ENCODE data around the gene FSCN2. TPM values are rescaled to one million over a fixed set of nuclear protein-coding genes. Genes with fewer than 3 reads are reported as not detected.

The FSCN2 gene
- total and polyA plus RNA-seq, 2 experiments from 2014 or later: 0.13 to 1.6 TPM

GRCh38 chr17:81503619-81504018 is 24.6 kb upstream of the FSCN2 start (continued):
- TF ChIP-seq ZNF331 (CRISPR knock-in tag; IDR thresholded peaks at IDR 0.05; ENCODE audit: low read depth) (no peak), EZH2phosphoT487 (IDR thresholded peaks at IDR 0.05; ENCODE audit: unreplicated experiment) (no peak), STAT1 (IDR thresholded peaks at IDR 0.05; ENCODE audit: unreplicated experiment) (no peak), POLR2AphosphoS5 (IDR thresholded peaks at IDR 0.05; ENCODE audit: low read depth) (no peak), CREB1 (CRISPR knock-in tag; IDR thresholded peaks at IDR 0.05; ENCODE audit: low read depth) (no peak)

- Mint-ChIP-seq H3K4me3 (peak overlapping the region; percentile 98), H3K4me1 (peaks cover 20% of the 10 kb centered on the region), H3K9me3 (peaks cover 42% of the 10 kb centered on the region), H3K36me3 (ENCODE audit: low read depth) (peaks cover 50% of the 10 kb centered on the region), H3K27ac (peak overlapping the region; percentile 86), H3K27me3 (ENCODE audit: insufficient read depth, low read depth, poor library complexity) (peaks cover 66% of the 10 kb centered on the region)
- DNase-seq (ENCODE audit: low spot score): no peak
- Histone ChIP-seq H3K4me2 (no peak overlapping the region), H3K4me1 (ENCODE audit: insufficient read depth) (peaks cover 9% of the 10 kb centered on the region), H3K27ac (ENCODE audit: low read depth) (peak overlapping the region; percentile 80), H3K27me3 (ENCODE audit: insufficient read depth) (no peaks in the 10 kb centered on the region), H3K79me2 (replicated peaks; ENCODE audit: insufficient read depth) (peaks cover 36% of the 10 kb centered on the region), H3F3A (replicated peaks; ENCODE audit: low read depth) (peaks cover 46% of the 10 kb centered on the region), H3K9me2 (ENCODE audit: insufficient read depth) (no peaks in the 10 kb centered on the region), H4K20me1 (replicated peaks; ENCODE audit: insufficient read depth) (peaks cover 33% of the 10 kb centered on the region), H2AFZ (no peak overlapping the region), H3K4me3 (peak overlapping the region; percentile 97), H3K36me3 (ENCODE audit: insufficient read depth) (peaks cover 36% of the 10 kb centered on the region)
- peak; percentile 10 for ATAC-seq
- TF ChIP-seq JUNB (IDR thresholded peaks at IDR 0.05; ENCODE audit: unreplicated experiment) (no peak), ZNF114 (CRISPR knock-in tag; IDR thresholded peaks at IDR 0.05) (no peak), REST (IDR thresholded peaks at IDR 0.05; ENCODE audit: unreplicated experiment) (no peak), ETS1 (IDR thresholded peaks at IDR 0.05) (no peak), EZH2phosphoT487 (IDR thresholded peaks at IDR 0.05; ENCODE audit: unreplicated experiment) (no peak), NANOG (IDR thresholded peaks at IDR 0.05; ENCODE audit: borderline replicate concordance) (no peak), POLR2AphosphoS5 (IDR thresholded peaks at IDR 0.05; ENCODE audit: low read depth) (0 out of 2 replicates have a peak, but pooled peaks have one; percentile 39), CTCF (conservative IDR thresholded peaks at IDR 0.05; ENCODE audit: low read depth in 2 of 2) (no peak), EZH2 (IDR thresholded peaks at IDR 0.05; ENCODE audit: low read depth, unreplicated experiment) (no peak), CREB1 (CRISPR knock-in tag; IDR thresholded peaks at IDR 0.05; ENCODE audit: low read depth) (peak; percentile 18; the same call in 1 of the 2 replicates)
Measured at GRCh38 chr17:81508639-81509206, 19.5 kb upstream of the FSCN2 start.
